HG03354 (cell line): ENCODE data around the gene LRRFIP1.
"Not testable (repeated sequence)": the region's sequence is repeated elsewhere in the genome, so short reads cannot be mapped to it uniquely, and the experiment has no call there.

ENCODE experiments used
- ATAC-seq: cut with Tn5 transposase; IDR thresholded peaks from one replicate; pipeline ENCODE4 v1.9.1; 2021; ENCODE audit warnings: mild to moderate bottlenecking; ENCODE audit not compliant: unreplicated experiment, poor library complexity, severe bottlenecking

Gene LRRFIP1

GRCh38 chr2:237673130-237674001, 46.0 kb downstream of the LRRFIP1 start:
- peak; percentile 46 for ATAC-seq

- ATAC-seq, result peak; percentile 79
Observed at GRCh38 chr2:237674731-237675276, 47.4 kb downstream of the LRRFIP1 start.

- no peak for ATAC-seq
Observed at GRCh38 chr2:237675316-237675715, 47.9 kb downstream of the LRRFIP1 start.

DNA sequence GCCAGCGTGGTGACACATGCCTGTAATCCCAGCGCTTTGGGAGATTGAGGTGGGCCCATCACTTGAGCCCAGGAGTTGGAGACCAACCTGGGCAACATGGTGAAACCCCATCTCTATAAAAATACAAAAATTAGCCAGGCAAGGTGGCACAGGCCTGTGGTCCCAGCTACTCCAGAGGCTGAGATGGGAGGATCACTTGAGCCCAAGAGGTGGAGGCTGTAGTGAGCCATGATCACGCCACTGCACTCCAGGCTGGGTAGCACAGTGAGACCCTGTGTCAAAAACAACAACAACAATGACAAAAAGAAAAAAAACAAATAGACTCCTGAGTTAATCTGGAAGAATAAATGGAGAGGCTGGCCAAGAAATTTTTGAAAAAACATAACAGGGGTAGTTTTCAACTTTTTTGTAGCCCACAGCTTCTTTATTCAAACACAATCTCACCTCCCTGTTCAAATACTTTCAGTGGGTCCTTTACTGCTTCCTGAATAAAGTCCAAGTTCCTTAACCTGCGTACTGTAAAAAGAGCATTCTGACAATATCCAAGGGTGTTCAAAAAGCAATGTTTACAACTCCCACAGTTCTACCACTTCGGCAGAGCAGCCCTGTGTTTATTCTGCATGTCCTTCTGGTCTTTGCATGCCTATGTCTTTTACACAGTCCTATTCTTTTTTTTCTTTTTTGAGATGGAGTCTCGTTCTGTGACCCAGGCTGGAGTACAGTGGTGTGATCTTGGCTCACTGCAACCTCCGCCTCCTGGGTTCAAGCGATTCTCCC, 53.5 kb downstream of the LRRFIP1 start:
- no peak for ATAC-seq

DNA sequence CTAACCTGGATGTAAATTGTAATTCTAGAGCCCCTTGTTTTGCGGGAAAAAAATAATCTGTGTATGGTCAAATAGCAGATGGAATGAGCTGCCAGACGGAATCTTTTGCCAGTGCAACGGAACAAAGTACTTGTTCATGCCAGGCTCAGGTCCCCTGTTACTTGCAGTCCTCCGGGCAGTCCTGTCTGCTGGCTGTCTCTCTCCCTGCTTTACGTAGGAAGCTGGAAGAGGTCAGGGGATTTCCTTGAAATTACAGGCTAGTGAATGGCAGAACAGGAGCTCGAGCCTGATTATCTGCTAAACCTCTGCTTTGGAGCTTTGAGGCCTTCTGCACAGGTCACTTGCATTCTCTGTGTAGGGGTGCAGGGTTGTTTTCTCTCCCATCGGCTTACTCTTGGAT, 54.8 kb downstream of the LRRFIP1 start:
- ATAC-seq, result no peak

- ATAC-seq, result no peak
Observed at GRCh38 chr2:237682856-237683670, 55.7 kb downstream of the LRRFIP1 start.

DNA sequence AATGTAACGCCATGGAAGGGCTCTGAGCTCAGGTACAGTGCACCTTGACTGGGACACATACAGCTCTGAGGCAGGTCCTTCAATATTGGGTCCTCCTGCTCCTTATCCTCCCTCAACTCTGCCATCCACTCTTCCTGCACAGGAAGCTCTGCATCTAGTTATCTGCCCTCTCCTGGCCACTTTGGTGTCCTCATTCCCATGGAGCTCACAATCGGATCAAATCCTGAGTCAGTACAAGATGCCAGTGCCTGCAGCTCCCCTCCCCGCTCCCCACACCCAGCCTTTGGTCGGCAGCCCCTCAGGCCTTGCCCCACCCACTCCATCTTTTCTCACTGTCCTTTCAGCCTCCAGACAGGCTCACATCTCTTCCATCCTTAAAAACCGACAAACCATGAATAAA, 58.0 kb downstream of the LRRFIP1 start:
- ATAC-seq, result no peak

DNA sequence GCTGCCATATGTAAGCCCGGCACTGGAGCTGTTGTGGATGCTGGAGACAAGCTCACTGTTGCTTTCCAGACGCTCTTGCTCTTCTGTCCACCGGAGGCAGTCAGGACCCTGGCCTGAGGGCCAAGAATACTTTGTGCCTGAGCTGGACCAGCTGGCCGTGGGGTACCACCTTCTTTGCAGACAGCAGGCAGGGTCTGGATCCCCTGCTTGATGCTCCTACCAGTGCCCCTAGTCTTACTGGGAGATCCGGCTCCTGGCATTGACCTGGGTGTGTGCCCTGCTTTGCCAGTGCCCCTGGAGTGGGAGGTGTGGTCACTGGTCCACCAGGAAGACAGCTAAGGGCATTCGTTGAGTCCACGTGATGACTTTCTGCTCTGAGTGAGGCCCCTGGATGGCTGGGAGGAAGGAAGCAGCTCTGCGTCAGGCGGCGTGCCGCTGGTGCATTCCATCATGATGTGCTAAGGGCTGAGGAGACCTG, 59.3 kb downstream of the LRRFIP1 start:
- no peak for ATAC-seq

- no peak for ATAC-seq
Observed at GRCh38 chr2:237688081-237688480, 60.7 kb downstream of the LRRFIP1 start.

DNA sequence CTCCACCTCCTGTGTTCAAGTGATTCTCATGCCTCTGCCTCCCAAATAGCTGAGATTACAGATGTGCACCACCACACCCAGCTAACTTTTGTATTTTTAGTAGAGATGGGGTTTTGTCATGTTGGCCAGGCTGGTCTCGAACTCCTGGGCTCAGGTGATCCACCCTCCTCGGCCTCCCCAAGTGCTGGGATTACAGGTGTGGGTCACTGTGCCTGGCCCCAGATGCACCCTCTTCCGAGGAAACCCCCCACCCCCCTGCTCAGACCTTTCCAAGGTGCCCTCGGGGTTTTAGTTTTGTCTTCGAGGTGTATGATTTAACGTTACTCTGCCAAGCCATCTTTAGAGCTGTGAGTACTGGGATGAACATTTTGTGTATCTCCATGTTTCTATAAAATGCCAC, 61.2 kb downstream of the LRRFIP1 start:
- not testable (repeated sequence) for ATAC-seq

- ATAC-seq, result no peak
Observed at GRCh38 chr2:237689336-237690131, 62.1 kb downstream of the LRRFIP1 start.

DNA sequence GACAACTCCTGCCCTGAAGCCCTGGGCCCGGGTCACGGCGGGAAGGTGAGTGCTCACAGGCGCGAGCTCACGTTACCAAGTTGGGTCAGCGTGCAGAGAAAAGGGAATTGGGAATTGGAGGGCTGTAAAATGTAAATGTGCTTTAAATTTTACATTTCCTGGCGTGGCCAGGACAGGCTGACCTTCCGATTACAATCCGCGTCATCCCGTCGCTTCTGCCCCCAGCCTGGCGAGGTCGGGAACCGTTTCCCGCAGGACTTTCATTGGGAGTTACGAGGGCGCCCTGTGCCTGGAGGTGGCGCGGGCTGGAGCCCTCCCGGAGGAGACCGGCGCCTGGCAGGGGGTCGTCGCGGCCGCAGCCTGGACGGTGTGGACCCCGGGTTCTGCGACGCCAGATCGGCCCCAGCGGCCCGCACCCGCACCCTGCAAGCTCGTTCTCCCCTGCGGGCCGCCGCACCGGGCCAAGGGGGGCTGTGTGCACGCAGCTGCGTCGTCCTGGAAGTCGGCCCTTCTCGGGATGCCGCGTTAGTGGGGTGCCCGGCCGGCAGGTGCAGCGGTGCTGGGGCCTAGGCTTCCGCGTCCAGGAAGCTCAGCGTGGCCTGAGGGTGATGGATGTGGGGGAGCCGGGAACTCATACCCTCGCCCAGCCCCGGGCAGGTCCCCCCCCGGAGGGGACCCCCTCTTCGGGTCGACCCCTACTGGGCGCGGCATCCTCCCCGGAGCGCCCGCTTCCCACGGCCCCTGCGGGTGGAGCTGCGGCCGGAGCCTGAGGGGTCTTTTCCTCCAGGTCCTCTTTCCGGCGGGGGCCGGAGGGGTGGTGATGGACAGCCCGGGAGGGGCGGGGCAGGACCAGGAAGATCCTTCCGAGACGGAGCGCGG, 63.9 kb downstream of the LRRFIP1 start:
- peak; percentile 27 for ATAC-seq

- ATAC-seq, result peak; percentile 46
Observed at GRCh38 chr2:237691908-237692600, 64.7 kb downstream of the LRRFIP1 start.

- peak; percentile 18 for ATAC-seq
Observed at GRCh38 chr2:237692601-237693290, 65.4 kb downstream of the LRRFIP1 start.

GRCh38 chr2:237693291-237693994, 66.1 kb downstream of the LRRFIP1 start:
- no peak for ATAC-seq
